HepG2 (cell line): ENCODE data around the gene IMPDH2. TPM values are rescaled to one million over a fixed set of nuclear protein-coding genes. Genes with fewer than 3 reads are reported as not detected.

ENCODE experiments used
- AHR ChIP-seq: IDR thresholded peaks from 2 replicates; pipeline ENCODE4 v1.6.1; 2018; ENCODE audit warnings: missing genetic modification reagents, missing compliant biosample characterization
- E2F2 ChIP-seq: sonication (generic); formaldehyde crosslinking; IDR thresholded peaks from 2 replicates; pipeline ENCODE4 v1.4.0; 2020; ENCODE audit warnings: missing genetic modification reagents, borderline replicate concordance
- FOXA3 ChIP-seq: IDR thresholded peaks from 2 replicates; pipeline ENCODE4 v1.6.1; 2016; ENCODE audit warnings: missing genetic modification reagents, missing compliant biosample characterization
- KMT2A ChIP-seq: sonication (generic); formaldehyde crosslinking; IDR thresholded peaks from 2 replicates; pipeline ENCODE4 v1.4.0; 2020; ENCODE audit warnings: missing genetic modification reagents
- REST ChIP-seq, 2 experiments: IDR thresholded peaks; 2 replicates each; pipeline ENCODE4 v1.6.1; 2011 to 2012; ENCODE audit warnings: low read length in 2 of 2, borderline replicate concordance in 1 of 2, low read depth in 1 of 2, mild to moderate bottlenecking in 1 of 2, moderate library complexity in 1 of 2
- SOX6 ChIP-seq, 2 experiments: fragments of 450-650 bp in 1 of 2; sonication (generic) in 1 of 2; formaldehyde crosslinking in 1 of 2; IDR thresholded peaks; 2 replicates each; pipeline versions ENCODE4 v1.4.0 to v1.6.1; 2017 to 2020; ENCODE audit warnings: antibody characterized with exemption in 1 of 2, mild to moderate bottlenecking in 1 of 2, missing genetic modification reagents in 1 of 2
- TBP ChIP-seq: sonication (generic); formaldehyde crosslinking; IDR thresholded peaks from 2 replicates; pipeline ENCODE4 v1.5.0; 2020; ENCODE audit warnings: missing genetic modification reagents
- U2AF1 ChIP-seq: fragments of 200-400 bp; formaldehyde crosslinking; optimal IDR thresholded peaks from 2 replicates; pipeline ENCODE3; 2017; ENCODE audit warnings: mild to moderate bottlenecking, low read depth, low read length
- ZBTB1 ChIP-seq: sonication (generic); formaldehyde crosslinking; IDR thresholded peaks from 2 replicates; pipeline ENCODE4 v1.4.0; 2020; ENCODE audit warnings: missing genetic modification reagents, borderline replicate concordance
- ZBTB40 ChIP-seq, 2 experiments: fragments of 450-650 bp in 1 of 2; sonication (generic) in 1 of 2; formaldehyde crosslinking in 1 of 2; IDR thresholded peaks; 2 replicates each; pipeline versions ENCODE4 v1.6.1 to v1.8.0; 2016 to 2022; ENCODE audit warnings: antibody characterized with exemption in 1 of 2, mild to moderate bottlenecking in 1 of 2, missing genetic modification reagents in 1 of 2
- ZFP90 ChIP-seq: sonication (generic); formaldehyde crosslinking; IDR thresholded peaks from 2 replicates; pipeline ENCODE4 v1.8.0; 2022; ENCODE audit warnings: missing genetic modification reagents, mild to moderate bottlenecking, inconsistent platforms, borderline replicate concordance
- ZNF296 ChIP-seq: sonication (generic); formaldehyde crosslinking; conservative IDR thresholded peaks from 2 replicates; pipeline ENCODE4 v1.5.0; 2020; ENCODE audit warnings: mild to moderate bottlenecking, missing genetic modification reagents
- ZNF788 ChIP-seq: sonication (generic); formaldehyde crosslinking; IDR thresholded peaks from 2 replicates; pipeline ENCODE4 v1.5.0; 2020; ENCODE audit warnings: mild to moderate bottlenecking, missing genetic modification reagents, borderline replicate concordance
- polyA plus RNA-seq, 8 experiments: library from polyadenylated mRNA; depleted of rRNA in 3 of 8; stranded (reverse) in 7 of 8; unstranded in 1 of 8; fragments of >200 nt; fragmentation: Illumina TruSeq in 4 of 8; extraction: Trizol in 4 of 8; gene quantifications; 2 replicates each; pipeline versions ENCODE4 v1.2.1 to v1.2.3, GENCODE V29; 2011 to 2016; ENCODE audit warnings: low read depth in 4 of 8, missing spikeins in 1 of 8, mixed read lengths in 1 of 8; ENCODE audit not compliant: insufficient read depth in 1 of 8
- total RNA-seq, 5 experiments: library from RNA; depleted of rRNA; stranded (reverse); fragments of >200 nt; fragmentation: Illumina TruSeq; extraction: Trizol; gene quantifications; 2 replicates each; pipeline ENCODE4 v1.2.3, GENCODE V29; 2016; ENCODE audit warnings: low read depth in 1 of 5

The IMPDH2 gene
- total and polyA plus RNA-seq, 2 of the 13 experiments (the other 11 are each of a cell fraction or from before 2014, with no cell fraction given): 248 to 260 TPM

- TF ChIP-seq ZBTB40 (IDR thresholded peaks at IDR 0.05): no peak
- TF ChIP-seq ZBTB40 (CRISPR knock-in tag; IDR thresholded peaks at IDR 0.05): peak; percentile 80
- TF ChIP-seq REST (IDR thresholded peaks at IDR 0.05; ENCODE audit: borderline replicate concordance in 1 of 2, low read depth in 1 of 2, low read length in 2 of 2): peak in 1 of 2 experiments; percentile 59; a peak in 1 of 4 replicates
- TF ChIP-seq ZNF296: peak; percentile 76; the same call in 1 of the 2 replicates
- peak; percentile 89; the same call in 1 of the 2 replicates for TF ChIP-seq E2F2
- TF ChIP-seq AHR (CRISPR knock-in tag): 0 out of 2 replicates have a peak, but pooled peaks have one; percentile 30
- TF ChIP-seq ZBTB1 (CRISPR knock-in tag): no peak
- TF ChIP-seq ZFP90: no peak
- TF ChIP-seq TBP (CRISPR knock-in tag): no peak
- TF ChIP-seq KMT2A: peak; percentile 94
- TF ChIP-seq SOX6 (IDR thresholded peaks at IDR 0.05): no peak
- peak; percentile 71 for TF ChIP-seq SOX6 (CRISPR knock-in tag; IDR thresholded peaks at IDR 0.05)
- TF ChIP-seq FOXA3 (CRISPR knock-in tag): peak; percentile 11; the same call in 1 of the 2 replicates
- TF ChIP-seq ZNF788 (CRISPR knock-in tag): peak; percentile 96
- TF ChIP-seq U2AF1: peak; percentile 67
Measured at GRCh38 chr3:49021813-49022687, 7.1 kb downstream of the IMPDH2 start, which contains the start of gene NDUFAF3 (continued).
